Body of pancreas (tissue), 4 donors: Measurements from ENCODE around the gene PFN1.

Experiments
- CTCF ChIP-seq, 7 experiments: fragments of 450-650 bp in 4 of 7; fragments of 200-600 bp in 3 of 7; sonication (generic) in 3 of 7; IDR thresholded peaks; one replicate each; pipeline ENCODE4 v1.5.1; 2016 to 2019; ENCODE audit warnings: antibody characterized with exemption in 7 of 7
- POLR2A ChIP-seq, 3 donors: fragments of 450-650 bp; IDR thresholded peaks; one replicate each; pipeline ENCODE4 v1.6.1; 2016; ENCODE audit warnings: antibody characterized with exemption in 3 of 3, mild to moderate bottlenecking in 2 of 3

GRCh38 chr17:4965311-4965986 is 17.1 kb upstream of the PFN1 start:
- TF ChIP-seq CTCF (IDR thresholded peaks at IDR 0.05) (no peak), POLR2A (IDR thresholded peaks at IDR 0.05) (no peak)
